K562 (cell line): ENCODE results near the gene IL21. TPM values are rescaled to one million over a fixed set of nuclear protein-coding genes. Genes with fewer than 3 reads are reported as not detected.
A peak's percentile ranks its signal among the peaks of the same experiment; 100 is the strongest.

Experiments
- CEBPG ChIP-seq, 3 experiments: fragments of 200-800 bp in 1 of 3; sonication (Bioruptor generic) in 1 of 3; sonication (generic) in 1 of 3; formaldehyde crosslinking in 1 of 3; IDR thresholded peaks in 2 of 3; conservative IDR thresholded peaks in 1 of 3; 2 replicates each; pipeline versions ENCODE4 v1.6.1 to v1.8.0; 2016 to 2022; ENCODE audit warnings: missing compliant biosample characterization in 2 of 3, missing genetic modification characterization in 2 of 3, mild to moderate bottlenecking in 1 of 3, missing genetic modification reagents in 1 of 3
- CREB1 ChIP-seq, 2 experiments: sonication (generic) in 1 of 2; formaldehyde crosslinking in 1 of 2; IDR thresholded peaks; 2 replicates each; pipeline versions ENCODE4 v1.6.1 to v1.8.0; 2012 to 2022; ENCODE audit warnings: inconsistent platforms in 1 of 2, mild to moderate bottlenecking in 1 of 2, missing genetic modification reagents in 1 of 2, moderate library complexity in 1 of 2
- DACH1 ChIP-seq: fragments of 450-650 bp; IDR thresholded peaks from 2 replicates; pipeline ENCODE4 v1.6.1; 2018; ENCODE audit not compliant: partially characterized antibody
- EP300 ChIP-seq: IDR thresholded peaks from 2 replicates; pipeline ENCODE4 v1.6.1; 2012; ENCODE audit warnings: low read length, improper control_type of control experiment
- FOXK2 ChIP-seq, 2 experiments: fragments of 450-650 bp; IDR thresholded peaks in 1 of 2; conservative IDR thresholded peaks in 1 of 2; 2 replicates each; pipeline ENCODE4 v1.6.1; 2016; ENCODE audit warnings: low read depth in 2 of 2, mild to moderate bottlenecking in 1 of 2
- NR2C1 ChIP-seq, 2 experiments: fragments of 450-650 bp; IDR thresholded peaks; 2 replicates each; pipeline ENCODE4 v1.6.1; 2017; ENCODE audit warnings: mild to moderate bottlenecking in 2 of 2, antibody characterized with exemption in 1 of 2, inconsistent platforms in 1 of 2, missing compliant biosample characterization in 1 of 2, missing genetic modification characterization in 1 of 2
- PHTF2 ChIP-seq: fragments of 250-450 bp; sonication (Bioruptor Pico); IDR thresholded peaks from 2 replicates; pipeline ENCODE4 v1.5.0; 2021; ENCODE audit warnings: mild to moderate bottlenecking
- PML ChIP-seq: IDR thresholded peaks from 2 replicates; pipeline ENCODE4 v1.6.1; 2012; ENCODE audit warnings: low read length, inconsistent platforms
- SIX5 ChIP-seq, 2 experiments: IDR thresholded peaks; 2 replicates each; pipeline ENCODE4 v1.6.1; 2011; ENCODE audit warnings: low read length in 2 of 2, borderline replicate concordance in 1 of 2, low read depth in 1 of 2, mild to moderate bottlenecking in 1 of 2, moderate library complexity in 1 of 2; ENCODE audit not compliant: insufficient read depth in 1 of 2
- SP1 ChIP-seq: sonication (generic); formaldehyde crosslinking; IDR thresholded peaks from 2 replicates; pipeline ENCODE4 v1.8.1; 2022; ENCODE audit warnings: mild to moderate bottlenecking, missing genetic modification reagents
- SRF ChIP-seq, 2 experiments: fragments of 250-450, 450-650 bp in 1 of 2; sonication (Bioruptor Pico) in 1 of 2; sonication (generic) in 1 of 2; formaldehyde crosslinking; IDR thresholded peaks; 2 replicates each; pipeline versions ENCODE4 v1.5.0 to v1.5.1; 2020 to 2022; ENCODE audit warnings: mild to moderate bottlenecking in 1 of 2, missing genetic modification reagents in 1 of 2
- SRSF9 ChIP-seq: fragments of 200-400 bp; formaldehyde crosslinking; IDR thresholded peaks from 2 replicates; pipeline ENCODE4 v1.6.1; 2017; ENCODE audit warnings: low read depth, low read length, borderline replicate concordance
- STAG1 ChIP-seq: sonication (generic); formaldehyde crosslinking; IDR thresholded peaks from 2 replicates; pipeline ENCODE4 v1.5.0; 2020; ENCODE audit warnings: missing genetic modification reagents, borderline replicate concordance
- TARDBP ChIP-seq: fragments of 450-650 bp; IDR thresholded peaks from 2 replicates; pipeline ENCODE4 v1.6.1; 2016
- XRCC5 ChIP-seq: fragments of 200-400 bp; formaldehyde crosslinking; IDR thresholded peaks from 2 replicates; pipeline ENCODE4 v1.6.1; 2017; ENCODE audit warnings: low read depth, mild to moderate bottlenecking, low read length
- ZFP1 ChIP-seq: fragments of 450-650 bp; formaldehyde crosslinking; IDR thresholded peaks from 2 replicates; pipeline ENCODE4 v1.4.0; 2020; ENCODE audit warnings: mild to moderate bottlenecking, mixed read lengths
- polyA plus RNA-seq, 8 experiments: library from polyadenylated mRNA; depleted of rRNA in 4 of 8; stranded (reverse) in 5 of 8; unstranded in 3 of 8; fragments of >200 nt; fragmentation: Nextera tagmentation in 2 of 8; fragmentation: Illumina TruSeq in 1 of 8; extraction: Ambion mirVana in 2 of 8; extraction: Trizol in 1 of 8; gene quantifications; 2 replicates each; pipeline versions ENCODE4 v1.2.1 to v1.2.3, GENCODE V29; 2011 to 2014; ENCODE audit warnings: inconsistent platforms in 1 of 8, missing spikeins in 1 of 8
- total RNA-seq, 7 experiments: library from RNA; depleted of rRNA in 6 of 7; stranded (reverse); fragments of >200 nt in 6 of 7; fragmentation: Illumina TruSeq in 2 of 7; extraction: Trizol in 2 of 7; gene quantifications; 2 replicates each; pipeline versions ENCODE4 v1.2.1 to v1.2.3, GENCODE V29; 2011 to 2021; ENCODE audit warnings: low replicate concordance in 1 of 7
- TF ChIP-seq, protein P1 (sequence below): fragments of 250-450 bp; sonication (Bioruptor Pico); IDR thresholded peaks from 2 replicates; pipeline ENCODE4 v1.5.0; 2021; ENCODE audit warnings: mild to moderate bottlenecking, borderline replicate concordance
- TF ChIP-seq, protein P2 (sequence below): fragments of 250-450 bp; sonication (Bioruptor Pico); IDR thresholded peaks from 2 replicates; pipeline ENCODE4 v1.5.0; 2021
- TF ChIP-seq, protein P3 (sequence below): fragments of 450-650 bp; formaldehyde crosslinking; IDR thresholded peaks from 2 replicates; pipeline ENCODE4 v1.4.0; 2020; ENCODE audit warnings: mild to moderate bottlenecking
- TF ChIP-seq, protein P4 (sequence below): fragments of 450-650 bp; formaldehyde crosslinking; IDR thresholded peaks from 2 replicates; pipeline ENCODE4 v1.4.0; 2020; ENCODE audit warnings: mild to moderate bottlenecking, moderate library complexity

Gene IL21
- total and polyA plus RNA-seq, 9 of the 15 experiments (the other 6 are each of a cell fraction or from before 2014, with no cell fraction given) = not detected

DNA sequence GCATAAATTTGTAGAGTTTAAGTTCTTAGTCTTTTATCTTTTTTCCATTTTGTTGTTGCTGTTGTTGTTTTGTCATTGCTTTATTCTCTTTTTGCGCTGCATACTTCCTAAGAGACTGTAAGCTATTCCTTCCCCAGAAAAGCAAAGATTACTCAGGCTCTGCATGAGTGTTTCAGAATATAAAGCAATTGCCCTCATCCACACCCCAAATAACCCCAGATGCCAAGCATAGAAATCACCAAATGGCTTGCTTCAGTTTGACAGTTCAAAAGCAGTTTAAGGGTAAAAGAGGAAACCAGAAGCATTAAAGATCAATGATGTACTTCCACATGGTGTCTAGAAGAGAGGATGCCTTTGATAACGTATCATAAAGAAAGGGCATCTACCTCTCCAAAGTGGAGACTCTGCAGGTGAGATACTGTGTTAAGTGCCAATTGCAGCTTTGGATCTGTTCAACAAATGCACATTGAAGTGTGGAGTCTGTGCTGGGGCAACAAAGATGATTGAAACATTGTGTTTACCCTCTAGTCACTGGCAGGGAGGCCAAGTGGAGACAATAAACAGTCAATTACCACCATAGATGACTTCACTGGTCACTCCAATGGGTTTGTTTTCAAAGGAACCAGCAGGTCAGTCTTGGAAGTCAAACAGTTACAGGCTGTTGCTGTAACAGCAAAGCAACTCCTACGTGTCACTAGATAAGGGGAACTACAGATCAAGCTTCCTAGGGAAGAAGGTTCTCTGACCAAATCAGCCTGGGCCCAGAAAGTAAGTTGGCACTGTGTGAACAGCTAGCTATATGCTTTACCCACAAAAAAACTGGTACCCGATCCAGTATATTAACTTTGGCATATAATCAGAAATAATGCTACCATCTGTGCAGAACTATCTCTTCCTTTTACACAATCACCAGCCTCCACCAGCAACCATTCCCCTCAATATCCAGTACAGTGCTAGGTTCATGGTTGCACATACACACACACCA lies 40.6 kb upstream of the IL21 start (continued):
- TF ChIP-seq, protein P1, sequence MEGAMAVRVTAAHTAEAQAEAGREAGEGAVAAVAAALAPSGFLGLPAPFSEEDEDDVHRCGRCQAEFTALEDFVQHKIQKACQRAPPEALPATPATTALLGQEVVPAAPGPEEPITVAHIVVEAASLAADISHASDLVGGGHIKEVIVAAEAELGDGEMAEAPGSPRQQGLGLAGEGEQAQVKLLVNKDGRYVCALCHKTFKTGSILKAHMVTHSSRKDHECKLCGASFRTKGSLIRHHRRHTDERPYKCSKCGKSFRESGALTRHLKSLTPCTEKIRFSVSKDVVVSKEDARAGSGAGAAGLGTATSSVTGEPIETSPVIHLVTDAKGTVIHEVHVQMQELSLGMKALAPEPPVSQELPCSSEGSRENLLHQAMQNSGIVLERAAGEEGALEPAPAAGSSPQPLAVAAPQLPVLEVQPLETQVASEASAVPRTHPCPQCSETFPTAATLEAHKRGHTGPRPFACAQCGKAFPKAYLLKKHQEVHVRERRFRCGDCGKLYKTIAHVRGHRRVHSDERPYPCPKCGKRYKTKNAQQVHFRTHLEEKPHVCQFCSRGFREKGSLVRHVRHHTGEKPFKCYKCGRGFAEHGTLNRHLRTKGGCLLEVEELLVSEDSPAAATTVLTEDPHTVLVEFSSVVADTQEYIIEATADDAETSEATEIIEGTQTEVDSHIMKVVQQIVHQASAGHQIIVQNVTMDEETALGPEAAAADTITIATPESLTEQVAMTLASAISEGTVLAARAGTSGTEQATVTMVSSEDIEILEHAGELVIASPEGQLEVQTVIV (CRISPR knock-in tag) = no peak
- TF ChIP-seq STAG1 (CRISPR knock-in tag) (no peak), ZFP1 (CRISPR knock-in tag) (no peak), SRSF9 (no peak), XRCC5 (no peak), SP1 (no peak), NR2C1 (IDR thresholded peaks at IDR 0.05) (no peak), NR2C1 (tag; IDR thresholded peaks at IDR 0.05) (peak; percentile 62), CREB1 (IDR thresholded peaks at IDR 0.05) (no peak), CREB1 (CRISPR knock-in tag; IDR thresholded peaks at IDR 0.05) (no peak), DACH1 (no peak), EP300 (peak; percentile 84; the same call in 1 of the 2 replicates), TARDBP (no peak), SIX5 (IDR thresholded peaks at IDR 0.05; ENCODE audit: borderline replicate concordance in 1 of 2, insufficient read depth in 1 of 2, low read depth in 1 of 2, low read length in 2 of 2) (no peak), PML (no peak), SRF (CRISPR knock-in tag; IDR thresholded peaks at IDR 0.05) (no peak), FOXK2 (conservative IDR thresholded peaks at IDR 0.05 in 1 of 2, IDR thresholded peaks at IDR 0.05 in 1 of 2; ENCODE audit: low read depth in 2 of 2) (peak in 1 of 2 experiments; percentile 34; a peak in 1 of 4 replicates), CEBPG (CRISPR knock-in tag; IDR thresholded peaks at IDR 0.05) (peak; percentile 89), CEBPG (tag; conservative IDR thresholded peaks at IDR 0.05 in 1 of 2, IDR thresholded peaks at IDR 0.05 in 1 of 2) (peak; percentile 36 to 74; a peak in 1 of 4 replicates), PHTF2 (CRISPR knock-in tag) (no peak)
- TF ChIP-seq, protein P2, sequence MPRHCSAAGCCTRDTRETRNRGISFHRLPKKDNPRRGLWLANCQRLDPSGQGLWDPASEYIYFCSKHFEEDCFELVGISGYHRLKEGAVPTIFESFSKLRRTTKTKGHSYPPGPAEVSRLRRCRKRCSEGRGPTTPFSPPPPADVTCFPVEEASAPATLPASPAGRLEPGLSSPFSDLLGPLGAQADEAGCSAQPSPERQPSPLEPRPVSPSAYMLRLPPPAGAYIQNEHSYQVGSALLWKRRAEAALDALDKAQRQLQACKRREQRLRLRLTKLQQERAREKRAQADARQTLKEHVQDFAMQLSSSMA = 0 out of 2 replicates have a peak, but pooled peaks have one; percentile 14
- TF ChIP-seq, protein P3, sequence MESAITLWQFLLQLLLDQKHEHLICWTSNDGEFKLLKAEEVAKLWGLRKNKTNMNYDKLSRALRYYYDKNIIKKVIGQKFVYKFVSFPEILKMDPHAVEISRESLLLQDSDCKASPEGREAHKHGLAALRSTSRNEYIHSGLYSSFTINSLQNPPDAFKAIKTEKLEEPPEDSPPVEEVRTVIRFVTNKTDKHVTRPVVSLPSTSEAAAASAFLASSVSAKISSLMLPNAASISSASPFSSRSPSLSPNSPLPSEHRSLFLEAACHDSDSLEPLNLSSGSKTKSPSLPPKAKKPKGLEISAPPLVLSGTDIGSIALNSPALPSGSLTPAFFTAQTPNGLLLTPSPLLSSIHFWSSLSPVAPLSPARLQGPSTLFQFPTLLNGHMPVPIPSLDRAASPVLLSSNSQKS (CRISPR knock-in tag) = no peak
- TF ChIP-seq, protein P4, sequence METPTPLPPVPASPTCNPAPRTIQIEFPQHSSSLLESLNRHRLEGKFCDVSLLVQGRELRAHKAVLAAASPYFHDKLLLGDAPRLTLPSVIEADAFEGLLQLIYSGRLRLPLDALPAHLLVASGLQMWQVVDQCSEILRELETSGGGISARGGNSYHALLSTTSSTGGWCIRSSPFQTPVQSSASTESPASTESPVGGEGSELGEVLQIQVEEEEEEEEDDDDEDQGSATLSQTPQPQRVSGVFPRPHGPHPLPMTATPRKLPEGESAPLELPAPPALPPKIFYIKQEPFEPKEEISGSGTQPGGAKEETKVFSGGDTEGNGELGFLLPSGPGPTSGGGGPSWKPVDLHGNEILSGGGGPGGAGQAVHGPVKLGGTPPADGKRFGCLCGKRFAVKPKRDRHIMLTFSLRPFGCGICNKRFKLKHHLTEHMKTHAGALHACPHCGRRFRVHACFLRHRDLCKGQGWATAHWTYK (CRISPR knock-in tag) = no peak; the same call in 1 of the 2 replicates
